ENCODE measurements around the gene CGB2.
"Not testable (repeated sequence)": the region's sequence is repeated elsewhere in the genome, so short reads cannot be mapped to it uniquely, and the experiment has no call there.

Gene CGB2

DNA sequence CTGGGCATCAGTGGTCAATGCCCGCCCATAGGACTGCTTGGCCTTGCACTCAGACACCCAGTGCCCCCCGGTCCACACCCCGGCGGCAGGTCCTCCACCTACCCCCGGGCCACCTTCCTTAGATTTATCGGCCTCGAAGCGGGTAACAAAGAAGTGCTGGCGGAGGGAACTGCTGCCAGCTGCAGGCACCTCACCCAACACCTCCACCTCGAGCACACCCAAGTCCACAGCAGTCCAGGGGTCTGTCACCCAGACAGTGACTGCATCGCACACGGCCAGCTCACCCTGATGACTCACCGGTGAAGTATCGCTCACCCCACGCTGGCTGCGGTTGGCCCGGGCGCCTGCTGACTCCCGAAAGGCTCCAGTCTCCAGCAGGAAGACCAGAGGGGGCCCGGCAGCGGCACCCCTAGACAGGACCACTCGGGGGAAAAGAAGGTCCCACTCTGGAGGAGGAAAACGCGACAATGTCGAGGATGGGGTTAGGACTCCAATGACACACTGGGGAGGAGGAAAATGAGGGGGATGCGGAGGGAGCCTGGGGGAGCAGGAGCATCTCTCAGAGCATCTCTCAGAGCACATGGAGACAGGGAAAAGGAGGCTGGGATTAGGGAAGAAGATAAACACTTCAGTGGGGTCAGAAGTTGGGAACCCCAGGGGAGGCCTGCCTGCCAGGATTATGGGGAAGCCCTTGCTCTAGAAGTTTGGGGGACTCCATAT, 7.0 kb downstream of the CGB2 start:
- not testable (repeated sequence) for DNase-seq

DNA sequence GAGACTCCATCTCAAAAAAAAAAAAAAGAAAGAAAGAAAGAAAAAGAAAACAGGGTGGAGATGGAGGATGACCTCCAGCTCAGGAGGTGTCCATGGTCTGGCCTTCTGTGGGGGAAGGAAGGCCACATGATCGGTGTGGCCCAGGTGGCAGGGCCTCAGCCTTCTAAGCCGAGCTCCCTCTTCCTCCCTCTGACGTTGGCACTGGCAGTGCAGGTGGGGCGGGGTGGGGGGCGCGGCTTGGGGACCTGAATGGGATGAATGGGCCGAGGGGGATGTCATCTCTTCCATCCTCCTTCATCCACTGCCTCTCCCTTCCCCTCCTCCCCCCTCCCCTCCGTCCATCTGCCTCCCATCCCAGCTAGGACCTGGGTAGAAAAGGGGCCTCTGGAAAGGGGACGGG, 8.0 kb downstream of the CGB2 start:
- DNase-seq, result not testable (repeated sequence)

DNA sequence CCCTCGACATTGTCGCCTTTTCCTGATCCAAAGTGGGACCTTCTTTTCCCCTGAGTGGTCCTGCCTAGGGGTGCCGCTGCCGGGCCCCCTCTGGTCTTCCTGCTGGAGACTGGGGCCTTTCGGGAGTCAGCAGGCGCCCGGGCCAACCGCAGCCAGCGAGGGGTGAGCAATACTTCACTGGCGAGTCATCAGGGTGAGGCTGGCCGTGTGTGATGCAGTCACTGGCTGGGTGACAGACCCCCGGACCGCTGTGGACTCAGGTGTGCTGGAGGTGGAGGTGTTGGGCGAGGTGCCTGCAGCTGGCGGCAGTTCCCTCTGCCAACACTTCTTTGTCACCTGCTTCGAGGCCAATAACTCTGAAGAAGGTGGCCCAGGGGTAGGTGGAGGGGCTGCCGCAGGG, 10.5 kb downstream of the CGB2 start:
- DNase-seq, result no peak

DNA sequence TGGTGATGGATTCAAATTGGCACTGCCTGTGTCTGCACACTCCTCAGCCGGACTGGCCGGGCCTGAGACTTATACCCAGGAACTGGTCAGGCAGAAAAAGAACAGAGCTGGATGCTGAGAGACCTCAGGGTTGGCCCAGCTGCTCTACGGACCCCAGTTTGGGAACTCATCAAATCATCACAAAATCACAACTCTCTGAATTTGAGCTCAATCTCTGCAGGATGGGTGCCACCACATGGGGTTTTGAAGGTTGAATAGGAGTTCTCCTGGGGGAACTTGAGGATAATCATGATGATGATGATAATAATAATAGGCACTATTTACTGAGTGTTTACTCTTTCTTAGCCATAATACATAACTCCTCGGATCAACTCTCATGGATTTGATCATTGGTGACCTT, 11.0 kb downstream of the CGB2 start:
- not testable (repeated sequence) for DNase-seq

DNA sequence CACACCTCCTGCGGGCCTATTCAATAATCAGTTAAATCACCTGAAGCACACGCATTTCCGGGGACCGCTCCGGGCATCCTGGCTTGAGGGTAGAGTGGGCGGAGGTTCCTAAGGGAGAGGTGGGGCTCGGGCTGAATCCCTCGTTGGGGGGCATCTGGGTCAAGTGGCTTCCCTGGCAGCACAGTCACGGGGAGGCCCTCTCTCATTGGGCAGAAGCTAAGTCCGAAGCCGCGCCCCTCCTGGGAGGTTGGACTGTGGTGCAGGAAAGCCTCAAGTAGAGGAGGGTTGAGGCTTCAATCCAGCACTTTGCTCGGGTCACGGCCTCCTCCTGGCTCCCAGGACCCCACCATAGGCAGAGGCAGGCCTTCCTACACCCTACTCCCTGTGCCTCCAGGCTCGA, 11.9 kb downstream of the CGB2 start, which contains the start of gene CGB5:
Gene CGB5 (plus strand): TSS at position 301 of the 400 bp plus-strand sequence. CDS start 362 bp downstream, outside the sequence.
- not testable (repeated sequence) for DNase-seq

DNA sequence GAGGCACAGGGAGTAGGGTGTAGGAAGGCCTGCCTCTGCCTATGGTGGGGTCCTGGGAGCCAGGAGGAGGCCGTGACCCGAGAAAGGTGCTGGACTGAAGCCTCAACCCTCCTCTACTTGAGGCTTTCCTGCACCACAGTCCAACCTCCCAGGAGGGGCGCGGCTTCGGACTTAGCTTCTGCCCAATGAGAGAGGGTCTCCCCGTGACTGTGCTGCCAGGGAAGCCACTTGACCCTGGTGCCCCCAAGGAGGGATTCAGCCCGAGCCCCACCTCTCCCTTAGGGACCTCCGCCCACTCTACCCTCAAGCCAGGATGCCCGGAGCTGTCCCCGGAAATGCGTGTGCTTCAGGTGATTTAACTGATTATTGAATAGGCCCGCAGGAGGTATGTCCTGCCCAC, 17.3 kb downstream of the CGB2 start, which contains the start of gene CGB8:
Gene CGB8 (minus strand): TSS at position 101 of the 400 bp plus-strand sequence. CDS start 372 bp downstream, outside the sequence.
- not testable (repeated sequence) for DNase-seq

DNA sequence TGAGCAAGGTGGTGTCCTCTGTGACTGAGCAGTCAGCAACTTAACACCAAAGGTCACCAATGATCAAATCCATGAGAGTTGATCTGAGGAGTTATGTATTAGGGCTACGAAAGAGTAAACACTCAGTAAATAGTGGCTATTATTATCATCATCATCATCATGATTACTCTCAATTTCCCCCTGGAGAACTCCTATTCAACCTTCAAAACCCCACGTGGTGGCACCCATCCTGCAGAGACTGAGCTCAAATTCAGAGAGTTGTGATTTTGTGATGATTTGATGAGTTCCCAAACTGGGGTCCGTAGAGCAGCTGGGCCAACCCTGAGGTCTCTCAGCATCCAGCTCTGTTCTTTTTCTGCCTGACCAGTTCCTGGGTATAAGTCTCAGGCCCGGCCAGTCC, 18.1 kb downstream of the CGB2 start:
- DNase-seq, result not testable (repeated sequence)

DNA sequence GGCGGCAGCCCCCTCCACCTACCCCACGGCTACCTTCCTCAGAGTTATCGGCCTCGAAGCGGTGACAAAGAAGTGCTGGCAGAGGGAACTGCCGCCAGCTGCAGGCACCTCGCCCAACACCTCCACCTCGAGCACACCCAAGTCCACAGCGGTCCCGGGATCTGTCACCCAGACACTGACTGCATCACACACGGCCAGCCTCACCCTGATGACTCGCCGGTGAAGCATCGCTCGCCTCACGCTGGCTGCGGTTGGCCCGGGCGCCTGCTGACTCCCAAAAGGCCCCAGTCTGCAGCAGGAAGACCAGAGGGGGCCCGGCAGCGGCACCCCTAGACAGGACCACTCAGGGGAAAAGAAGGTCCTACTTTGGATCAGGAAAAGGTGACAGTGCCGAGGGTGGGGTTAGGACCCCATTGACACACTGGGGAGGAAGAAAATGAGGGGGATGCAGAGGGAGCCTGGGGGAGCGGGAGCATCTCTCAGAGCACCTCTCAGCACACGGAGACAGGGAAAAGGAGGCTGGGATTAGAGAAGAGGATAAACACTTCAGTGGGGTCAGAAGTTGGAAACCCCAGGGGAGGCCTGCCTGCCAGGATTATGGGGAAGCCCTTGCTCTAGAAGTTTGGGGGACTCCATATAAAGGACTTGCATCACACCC, 18.8 kb downstream of the CGB2 start:
- DNase-seq, result not testable (repeated sequence)

DNA sequence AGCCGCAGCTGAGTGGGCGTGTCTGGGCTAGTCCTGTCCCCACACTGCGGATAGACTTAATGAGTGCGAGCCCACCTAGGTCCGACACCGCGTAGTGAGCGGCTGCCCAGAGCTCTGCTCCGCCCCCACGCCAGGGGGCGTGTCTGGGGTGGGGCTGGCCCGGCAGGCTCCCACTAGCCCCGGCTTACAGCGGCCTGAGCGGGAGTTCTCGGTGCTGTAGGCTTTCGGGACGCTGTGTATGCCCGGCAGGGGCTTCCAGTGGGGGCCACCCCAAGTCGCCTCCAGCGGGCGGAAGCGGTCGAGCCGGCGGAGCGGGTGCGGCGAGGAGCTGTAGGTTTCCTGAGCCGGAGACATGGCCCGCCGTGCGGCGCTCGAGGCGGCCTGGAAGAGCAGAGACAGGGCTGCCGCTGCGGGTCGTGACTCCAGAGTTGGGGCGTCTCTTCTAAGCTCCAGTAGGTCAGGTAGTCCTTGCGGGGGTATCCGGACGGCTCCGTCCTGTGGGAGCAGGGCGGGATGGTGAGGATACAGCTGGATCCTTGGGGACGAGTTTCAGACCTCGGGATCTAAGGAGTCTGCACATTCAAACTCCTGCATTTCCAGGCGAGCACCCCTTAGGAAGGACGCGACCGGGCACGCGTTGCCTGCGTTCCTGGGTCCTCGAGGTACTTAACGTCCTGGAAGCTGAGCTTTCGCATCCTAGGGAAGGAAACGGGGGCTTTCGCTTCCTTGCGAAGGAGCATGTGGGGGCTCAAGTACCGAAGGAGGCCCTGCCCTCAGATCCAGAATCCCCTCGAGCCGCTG, 24.6 kb downstream of the CGB2 start:
- DNase-seq, result peak; percentile 54

DNA sequence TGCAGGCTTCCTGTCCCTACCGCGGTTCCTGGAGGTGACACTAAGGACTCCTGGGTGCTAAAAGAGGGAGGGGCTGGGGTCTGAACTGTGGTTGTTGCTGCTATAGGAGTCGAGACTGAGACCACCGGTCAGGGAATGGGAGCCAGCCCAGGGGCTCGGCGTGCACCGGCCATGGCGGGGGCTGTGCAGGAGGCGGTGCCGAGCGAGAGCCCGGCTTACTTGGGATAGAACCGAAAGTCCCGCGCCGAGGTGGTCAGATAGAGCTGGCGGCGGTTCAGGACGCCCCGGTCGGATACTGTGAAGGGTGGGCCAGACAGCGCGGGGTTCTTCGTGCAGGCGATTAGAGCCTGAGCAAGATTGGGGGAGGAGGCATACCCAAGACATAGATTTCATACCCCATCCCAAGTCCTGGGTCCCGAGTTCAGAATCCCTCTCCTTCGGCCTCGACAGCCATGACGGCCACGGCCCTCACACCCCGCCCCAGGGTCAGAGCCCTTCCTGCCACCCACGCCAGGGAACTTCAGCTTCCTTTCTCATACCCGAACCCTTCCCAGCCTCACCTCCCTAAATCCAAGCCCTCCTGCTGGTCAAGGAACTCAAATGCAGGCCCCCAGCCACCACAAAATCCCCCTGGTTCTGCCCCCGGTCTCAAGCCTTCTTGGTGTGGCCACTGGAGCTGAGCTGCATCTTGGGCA, 25.4 kb downstream of the CGB2 start:
- DNase-seq, result not testable (repeated sequence)

DNA sequence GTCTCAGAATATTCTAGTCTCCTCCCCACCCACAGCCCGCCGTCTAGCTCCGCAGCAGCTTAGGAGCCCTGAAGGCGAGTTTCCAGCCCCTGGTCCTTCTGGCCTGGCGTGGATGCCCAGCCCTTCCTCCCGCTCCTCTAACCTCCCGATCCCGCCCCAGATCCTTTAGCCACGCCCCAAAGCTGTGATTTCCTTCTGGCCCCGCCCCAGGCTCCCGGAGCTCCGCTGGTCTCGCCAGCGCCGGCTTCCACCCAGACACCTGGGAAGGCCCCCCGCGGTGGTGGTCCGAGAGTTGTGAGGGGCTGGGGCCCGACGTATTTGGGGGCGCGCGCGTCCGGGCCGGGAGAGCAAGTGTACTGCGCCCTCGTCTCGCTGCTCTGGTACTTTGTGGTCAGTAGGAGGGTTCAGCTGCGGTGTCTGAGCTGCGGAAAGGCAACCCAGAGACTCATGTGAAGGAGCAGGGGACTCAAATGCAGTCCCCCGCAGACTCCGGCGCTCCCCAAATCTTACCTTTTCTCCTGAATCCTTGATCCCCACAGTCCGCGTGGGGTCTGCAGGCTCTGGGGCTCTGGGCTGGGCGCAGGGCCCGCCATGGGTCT, 26.0 kb downstream of the CGB2 start, which contains the start of gene CGB7:
Gene CGB7 (minus strand): TSS at position 114 of the 599 bp plus-strand sequence. CDS start 2,374 bp downstream, outside the sequence.
- peak; percentile 39 for DNase-seq

DNA sequence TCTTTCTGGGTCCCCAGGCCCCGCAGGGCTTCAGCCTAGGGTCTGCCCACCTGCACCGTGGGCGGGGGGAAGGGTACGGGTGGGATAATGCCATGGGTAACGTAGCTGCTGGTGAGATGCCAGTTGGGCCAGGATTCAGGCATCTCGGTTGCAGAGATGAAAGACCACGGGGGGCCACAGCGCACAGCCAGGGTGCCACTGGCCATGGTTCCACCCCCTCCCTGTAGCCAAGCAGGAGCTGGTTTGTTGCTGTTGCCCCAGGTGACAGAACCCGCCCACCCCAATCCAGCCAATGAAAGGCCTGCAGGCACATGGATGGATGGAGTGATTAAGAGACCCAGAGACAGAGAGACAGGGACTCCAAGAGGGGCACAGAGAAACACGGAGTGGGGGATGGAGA, 26.9 kb downstream of the CGB2 start:
- no peak for DNase-seq

DNA sequence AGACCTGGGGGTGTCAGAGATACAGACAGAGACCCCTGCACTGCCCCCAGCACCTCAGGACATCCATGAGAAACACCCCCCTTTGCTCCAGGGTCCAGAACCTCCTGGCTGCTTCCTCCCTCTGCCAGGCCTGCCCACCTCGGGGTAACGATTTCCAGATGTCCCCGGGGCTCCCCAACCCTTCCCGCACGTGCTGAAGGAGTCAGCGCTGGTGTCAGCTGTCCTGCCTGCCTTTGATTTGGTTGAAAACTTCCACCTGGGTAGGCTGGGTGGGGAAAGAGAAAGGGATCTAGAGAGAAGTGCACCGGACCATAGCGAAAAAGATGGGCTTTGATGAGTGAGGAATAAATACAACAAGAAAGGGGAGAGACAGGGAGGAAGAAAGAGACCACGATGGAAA, 27.4 kb downstream of the CGB2 start:
- DNase-seq, result no peak

DNA sequence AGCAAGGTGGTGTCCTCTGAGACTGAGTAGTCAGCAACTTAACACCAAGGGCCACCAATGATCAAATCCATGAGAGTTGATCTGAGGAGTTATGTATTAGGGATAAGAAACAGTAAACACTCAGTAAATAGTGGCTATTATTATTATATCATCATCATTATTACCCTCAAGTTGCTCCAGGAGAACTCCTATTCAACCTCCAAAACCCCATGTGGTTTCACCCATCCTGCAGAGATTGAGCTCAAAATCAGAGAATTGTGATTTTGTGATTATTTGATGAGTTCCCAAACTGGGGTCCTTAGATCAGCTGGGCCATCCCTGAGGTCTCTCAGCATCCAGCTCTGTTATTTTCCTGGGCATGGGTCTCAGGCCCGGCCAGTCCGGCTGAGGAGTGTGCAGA, 29.3 kb downstream of the CGB2 start:
- DNase-seq, result no peak

DNA sequence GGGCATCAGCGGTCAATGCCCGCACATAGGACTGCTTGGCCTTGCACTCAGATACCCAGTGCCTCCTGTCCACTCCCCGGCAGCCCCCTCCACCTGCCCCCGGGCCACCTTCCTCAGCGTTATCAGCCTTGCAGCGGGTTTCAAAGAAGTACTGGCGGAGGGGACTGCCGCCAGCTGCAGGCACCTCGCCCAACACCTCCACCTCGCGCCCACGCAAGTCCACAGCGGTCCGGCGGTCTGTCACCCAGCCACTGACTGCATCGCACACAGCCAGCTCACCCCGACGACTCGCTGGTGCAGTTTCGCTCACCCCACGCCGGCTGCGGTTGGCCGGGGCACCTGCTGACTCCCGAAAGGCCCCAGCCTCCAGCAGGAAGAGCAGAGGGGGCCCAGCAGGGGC, 29.8 kb downstream of the CGB2 start:
- no peak for DNase-seq

DNA sequence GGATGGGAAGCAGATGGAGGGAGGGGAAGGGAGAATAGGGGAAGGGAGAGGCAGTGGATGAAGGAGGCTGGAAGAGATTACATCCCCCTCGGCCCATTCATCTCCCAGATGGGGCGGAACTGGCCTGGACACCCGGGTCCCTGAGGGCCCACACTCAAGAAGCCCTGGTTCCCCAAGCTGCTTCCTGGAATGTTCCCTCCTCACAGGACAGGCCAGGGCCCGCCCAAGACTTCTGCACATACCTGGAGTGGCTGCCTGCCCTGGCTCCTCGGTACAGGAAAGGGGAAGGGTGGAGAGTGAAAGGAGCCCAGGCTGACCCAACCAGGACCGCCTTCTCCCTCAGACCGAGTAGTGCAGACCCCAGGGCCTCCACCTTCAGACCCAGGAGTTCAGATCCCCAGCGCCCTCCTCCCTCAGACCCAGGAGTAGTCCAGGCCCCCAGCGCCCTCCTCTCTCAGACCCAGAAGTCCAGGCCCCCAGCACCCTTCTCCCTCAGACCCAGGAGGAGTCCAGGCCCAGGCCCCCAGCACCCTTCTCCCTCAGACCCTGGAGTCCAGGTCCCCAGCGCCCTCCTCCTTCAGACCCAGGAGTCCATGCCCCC, 32.4 kb downstream of the CGB2 start:
- no peak for DNase-seq

DNA sequence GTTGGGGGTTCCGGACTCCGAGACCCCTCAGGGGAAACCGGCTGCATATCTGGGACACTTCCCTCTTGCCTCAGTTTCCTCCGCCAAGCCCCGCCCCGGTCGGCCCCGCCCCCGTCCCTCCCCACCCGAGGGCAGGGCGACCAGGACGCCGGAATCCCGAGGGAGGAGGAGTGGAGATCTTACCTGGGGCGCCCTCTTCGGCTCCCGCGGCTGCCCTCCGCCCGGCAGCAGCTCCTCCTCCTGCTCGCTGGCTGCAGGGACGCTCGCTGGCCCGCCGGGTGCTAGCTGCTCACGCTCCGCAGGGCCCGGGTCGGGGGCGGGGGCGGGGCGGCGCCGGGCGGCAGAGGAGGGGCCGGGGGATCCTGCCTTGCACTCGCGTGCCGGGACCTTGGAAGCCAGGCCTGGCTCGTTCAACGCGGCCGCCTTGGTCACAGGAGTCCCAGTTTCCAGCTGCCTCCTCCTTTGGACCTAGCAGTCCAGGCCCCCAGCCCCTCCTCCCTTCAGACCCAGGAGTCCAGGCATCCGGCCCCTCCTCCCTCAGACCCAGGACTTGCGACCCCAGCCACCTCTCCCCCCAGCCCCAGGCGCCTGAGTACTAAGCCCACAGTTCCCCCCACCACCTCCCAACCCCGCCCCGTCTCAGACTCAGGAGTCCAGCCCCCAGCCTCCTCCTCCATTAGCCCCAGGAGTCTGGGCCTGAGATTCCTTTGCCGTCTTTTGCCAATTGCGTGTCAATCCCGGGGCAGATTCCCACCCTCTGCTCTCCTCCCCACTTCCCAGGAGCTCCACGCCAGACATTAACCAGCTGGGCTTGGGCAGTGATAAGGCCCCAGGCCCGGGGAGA, 33.3 kb downstream of the CGB2 start, which contains the start of gene NTF4:
Gene NTF4 (minus strand): TSS at position 51 of the 844 bp plus-strand sequence. CDS start 2,821 bp downstream, outside the sequence.
- DNase-seq, result no peak

DNA sequence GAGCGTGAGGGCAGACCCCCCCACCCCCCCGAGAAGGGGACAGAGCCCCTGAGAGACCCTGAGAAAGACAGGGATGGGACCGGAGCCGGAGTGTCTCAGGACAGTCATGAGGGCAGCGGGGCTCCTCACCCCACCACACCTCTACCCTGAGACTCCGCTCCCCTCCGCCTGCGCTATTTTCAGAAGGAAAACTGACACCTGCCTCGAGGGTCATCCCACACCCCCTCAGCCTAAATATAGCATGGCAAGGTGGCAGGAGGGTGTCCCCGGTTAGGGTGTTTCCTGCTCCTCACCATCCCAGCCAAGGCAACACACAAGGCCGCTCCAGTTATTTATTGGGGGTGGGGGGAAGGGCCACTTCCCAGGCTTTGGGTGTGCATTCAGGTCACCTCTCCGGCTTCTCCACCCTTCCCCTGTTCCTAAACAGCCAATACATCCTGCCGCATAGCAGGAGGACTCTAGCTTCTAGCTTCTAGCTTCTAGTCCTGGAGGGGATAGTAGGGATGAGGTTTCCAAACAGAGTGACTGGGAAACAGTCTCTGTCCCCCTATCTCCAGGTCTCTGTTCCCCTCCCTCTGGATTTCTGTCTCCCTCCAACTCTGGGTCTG, 34.3 kb downstream of the CGB2 start:
- no peak for DNase-seq

DNA sequence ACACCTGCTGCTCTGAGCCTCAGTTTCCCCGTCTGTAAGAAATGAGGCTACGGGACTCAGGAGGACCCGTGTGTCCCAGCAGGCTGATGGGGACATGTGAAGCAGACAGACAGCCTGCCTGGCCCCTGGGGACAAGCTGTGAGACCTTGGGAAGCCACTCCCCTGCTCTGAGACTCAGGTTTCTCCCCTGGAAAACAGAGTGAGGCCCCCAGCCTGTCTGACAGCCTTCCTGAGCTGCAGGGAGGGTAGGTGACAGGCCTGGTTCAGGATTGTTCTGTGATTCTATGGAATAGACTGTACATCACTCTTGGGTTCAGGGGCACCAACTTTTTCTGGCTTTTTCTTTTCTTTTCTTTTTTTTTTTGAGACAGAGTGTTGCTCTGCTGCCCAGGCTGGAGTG, 35.9 kb downstream of the CGB2 start:
- no peak for DNase-seq

DNA sequence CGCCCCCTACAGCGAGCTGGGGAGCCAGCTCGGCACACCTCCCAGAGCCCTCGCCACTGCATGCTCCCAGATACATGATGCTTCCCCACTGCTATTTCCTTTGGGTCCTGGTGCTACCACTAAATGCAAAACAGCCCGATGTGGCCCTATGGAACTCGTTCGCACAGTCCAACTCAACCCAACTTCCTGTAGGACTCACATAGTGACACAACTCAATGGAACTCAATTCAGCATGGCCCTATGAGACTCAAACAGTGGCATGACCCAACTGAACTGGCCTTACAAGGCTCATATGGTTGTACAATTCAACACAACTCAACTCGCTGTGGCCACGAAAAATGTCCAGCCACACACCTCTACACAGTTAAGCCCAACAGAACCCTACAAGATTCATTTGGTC, 37.3 kb downstream of the CGB2 start:
- no peak for DNase-seq
